GM19324 (cell line): ENCODE data around the gene MYL5.
"Not testable (repeated sequence)": the region's sequence is repeated elsewhere in the genome, so short reads cannot be mapped to it uniquely, and the experiment has no call there.

Source experiments
- ATAC-seq: cut with Tn5 transposase; IDR thresholded peaks from one replicate; pipeline ENCODE4 v1.9.1; 2021; ENCODE audit warnings: mild to moderate bottlenecking, moderate library complexity; ENCODE audit not compliant: unreplicated experiment, low FRiP score

Gene MYL5

DNA sequence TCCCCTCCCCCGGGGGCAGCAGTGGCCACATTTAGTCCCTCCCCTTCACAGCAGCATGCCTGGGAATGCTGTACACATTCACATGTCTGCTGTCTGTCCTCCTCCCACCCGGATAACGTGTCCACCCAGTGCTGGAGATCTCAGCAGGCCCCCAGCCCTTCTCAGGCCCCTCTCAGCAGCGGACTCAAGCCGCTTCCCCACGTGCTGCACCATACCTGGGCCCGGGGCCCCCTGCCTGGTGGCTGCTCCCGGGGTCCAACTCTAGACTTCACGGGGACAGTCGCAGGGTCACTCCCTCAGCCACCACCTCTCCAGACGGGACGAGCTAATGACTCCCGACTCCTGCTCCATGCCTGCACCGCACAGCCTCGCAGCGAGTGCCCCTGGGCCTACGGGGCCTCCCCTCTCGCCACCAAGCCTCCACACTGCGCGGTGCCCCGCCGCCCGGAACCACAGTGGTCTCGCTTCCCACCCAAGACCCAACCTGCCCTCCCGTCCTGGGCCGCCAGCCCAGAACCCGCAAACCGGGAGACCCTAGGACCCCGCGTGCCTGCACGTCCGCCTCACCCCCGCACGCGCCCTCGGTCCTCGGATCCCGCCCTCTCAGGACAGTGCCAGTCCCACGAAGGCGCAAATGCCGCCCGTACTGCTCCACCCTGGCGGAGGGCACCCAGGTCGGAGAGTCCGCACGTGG, 30.0 kb downstream of the MYL5 start:
- ATAC-seq = no peak

DNA sequence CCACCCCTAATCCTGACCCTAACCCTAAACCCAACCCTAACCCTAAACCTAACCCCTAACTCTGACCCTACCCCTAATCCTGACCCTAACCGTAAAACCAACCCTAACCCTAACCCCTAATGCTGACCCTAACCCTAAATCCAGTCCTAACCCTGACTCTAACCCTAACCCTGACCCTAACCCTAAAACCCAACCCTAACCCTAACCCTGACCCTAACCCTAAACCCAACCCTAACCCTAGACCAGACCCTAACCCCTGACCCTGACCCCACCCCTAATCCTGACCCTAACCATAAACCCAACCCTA, 30.6 kb downstream of the MYL5 start:
- ATAC-seq = no peak

DNA sequence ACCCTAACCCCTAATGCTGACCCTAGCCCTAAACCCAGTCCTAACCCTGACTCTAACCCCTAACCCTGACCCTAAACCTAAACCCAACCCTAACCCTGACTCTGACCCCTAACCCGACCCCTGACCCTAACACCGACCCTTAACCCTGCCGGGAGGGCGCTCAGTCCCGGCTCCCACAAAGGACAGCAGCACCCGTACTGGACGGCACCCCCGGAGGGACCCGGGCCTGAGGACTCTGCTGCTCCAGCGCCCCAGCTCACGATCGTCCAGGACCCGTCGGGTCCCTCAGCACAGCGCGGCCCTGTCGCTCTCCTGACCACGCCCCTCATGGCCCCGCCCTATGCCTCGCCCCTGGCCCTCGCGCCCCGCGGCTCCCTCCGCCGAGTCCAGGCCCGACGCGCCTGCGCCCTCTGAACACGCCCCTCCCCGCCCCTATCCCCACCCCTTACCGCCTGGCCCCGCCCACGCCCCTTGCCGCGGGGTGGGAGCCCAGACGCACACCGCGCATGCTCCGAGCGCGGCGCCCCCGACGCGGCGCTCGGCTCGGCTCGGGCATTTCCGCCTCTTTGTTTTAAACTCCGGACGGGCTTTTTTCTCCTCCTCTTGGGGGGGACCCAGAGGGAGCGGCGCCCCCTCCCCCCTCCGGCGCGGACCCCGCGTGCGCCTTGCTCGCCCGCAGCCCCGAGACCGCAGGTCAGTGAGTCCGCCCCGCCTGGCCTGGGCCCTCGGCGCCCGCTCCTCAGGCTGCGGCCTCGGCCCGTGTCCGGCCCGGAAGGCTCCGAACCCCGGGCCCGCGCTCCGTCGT, 31.1 kb downstream of the MYL5 start, which contains the start of gene PCGF3:
TSS of gene PCGF3 (plus strand) at position 555 of the 805 bp plus-strand sequence. CDS start 27,849 bp downstream, outside the sequence.
- peak; percentile 90 for ATAC-seq

DNA sequence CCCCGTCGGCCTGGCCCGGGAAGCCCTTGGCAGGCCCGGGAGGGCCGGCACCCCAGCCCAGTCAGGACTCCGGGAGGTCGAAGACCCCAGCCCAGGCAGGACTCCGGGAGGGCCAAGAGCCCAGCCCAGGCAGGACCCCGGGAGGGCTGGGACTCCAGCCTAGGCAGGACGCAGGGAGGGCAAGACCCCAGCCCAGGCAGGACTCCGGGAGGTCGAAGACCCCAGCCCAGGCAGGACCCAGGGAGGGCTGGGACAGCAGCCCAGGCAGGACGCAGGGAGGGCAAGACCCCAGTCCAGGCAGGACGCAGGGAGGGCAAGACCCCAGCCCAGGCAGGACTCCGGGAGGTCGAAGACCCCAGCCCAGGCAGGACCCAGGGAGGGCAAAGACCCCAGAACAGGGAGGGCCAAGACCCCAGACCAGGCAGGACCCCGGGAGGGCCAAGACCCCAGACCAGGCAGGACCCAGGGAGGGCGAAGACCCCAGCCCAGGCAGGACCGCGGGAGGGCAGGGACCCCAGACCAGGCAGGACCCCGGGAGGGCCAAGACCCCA, 31.8 kb downstream of the MYL5 start:
- not testable (repeated sequence) for ATAC-seq

DNA sequence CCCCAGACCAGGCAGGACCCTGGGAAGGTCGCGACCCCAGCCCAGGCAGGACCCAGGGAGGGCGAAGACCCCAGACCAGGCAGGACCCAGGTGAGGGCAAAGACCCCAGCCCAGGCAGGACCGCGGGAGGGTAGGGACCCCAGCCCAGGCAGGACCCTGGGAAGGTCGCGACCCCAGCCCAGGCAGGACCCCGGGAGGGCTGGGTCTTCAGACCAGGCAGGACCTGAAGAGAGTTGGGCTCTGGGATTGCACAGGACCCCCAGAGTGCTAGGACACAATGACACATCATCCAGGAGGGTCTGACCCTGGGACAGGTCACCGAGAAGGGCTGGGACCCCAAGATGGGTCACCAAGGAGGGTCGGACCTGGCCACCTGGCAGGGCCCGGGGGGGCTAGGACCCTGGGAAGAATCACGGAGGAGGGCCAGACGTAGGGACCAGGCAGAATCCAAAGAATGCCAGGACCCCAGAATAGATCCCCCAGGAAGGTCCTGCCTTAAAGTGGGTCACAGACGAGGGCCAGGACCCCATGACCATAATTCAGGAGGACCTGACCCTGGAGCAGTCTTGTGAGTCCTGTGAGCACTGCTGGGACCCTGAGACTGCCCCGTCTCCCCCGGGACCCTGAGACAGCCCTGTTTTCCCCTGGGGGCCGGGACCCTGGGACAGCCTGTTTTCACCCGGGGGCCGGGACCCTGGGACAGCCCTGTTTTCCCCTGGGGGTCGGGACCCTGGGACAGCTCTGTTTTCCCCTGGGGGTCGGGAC, 32.7 kb downstream of the MYL5 start:
- ATAC-seq = no peak

DNA sequence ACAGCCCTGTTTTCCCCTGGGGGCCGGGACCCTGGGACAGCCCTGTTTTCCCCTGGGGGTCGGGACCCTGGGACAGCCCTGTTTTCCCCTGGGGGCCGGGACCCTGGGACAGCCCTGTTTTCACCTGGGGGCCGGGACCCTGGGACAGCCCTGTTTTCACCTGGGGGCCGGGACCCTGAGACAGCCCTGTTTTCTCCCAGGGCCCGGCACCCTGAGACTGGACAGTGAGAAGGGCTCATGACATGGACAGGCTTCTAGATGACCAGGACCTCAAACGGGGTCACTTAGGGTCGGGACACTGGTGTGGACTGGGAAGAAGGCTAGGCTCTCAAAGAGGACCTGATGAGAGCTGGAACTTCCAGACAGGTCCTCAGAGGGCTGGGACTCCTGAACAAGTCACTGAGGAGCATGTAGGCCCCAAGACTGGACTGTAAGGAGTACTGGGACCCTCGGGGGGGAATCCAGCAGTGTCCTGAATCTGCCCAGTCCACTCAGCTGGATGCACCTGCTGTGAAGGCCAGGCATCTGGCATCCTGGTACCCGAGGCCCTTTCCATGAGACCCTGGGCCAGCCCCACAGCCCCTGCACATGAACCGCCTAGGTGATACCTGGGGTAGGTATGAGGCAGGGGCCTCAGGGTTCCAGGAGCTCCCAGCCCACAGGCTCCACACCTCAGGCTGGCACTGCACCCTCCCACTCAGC, 33.7 kb downstream of the MYL5 start:
- ATAC-seq = no peak

DNA sequence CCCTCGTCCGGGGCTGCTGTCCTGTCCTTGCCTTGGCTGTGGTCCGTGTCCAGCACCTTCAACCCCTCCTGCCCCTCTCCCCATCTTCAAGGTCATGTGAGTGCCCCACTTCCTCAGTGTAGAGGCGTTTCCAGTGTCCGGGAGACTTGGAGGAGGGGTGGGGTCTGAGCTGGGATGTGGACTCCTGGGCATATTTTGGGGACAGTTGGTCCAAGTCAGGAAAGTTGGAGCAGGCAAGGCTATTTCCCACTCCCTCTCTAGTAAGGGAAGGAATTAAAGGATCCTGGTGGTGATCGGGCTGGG, 34.2 kb downstream of the MYL5 start:
- no peak for ATAC-seq

DNA sequence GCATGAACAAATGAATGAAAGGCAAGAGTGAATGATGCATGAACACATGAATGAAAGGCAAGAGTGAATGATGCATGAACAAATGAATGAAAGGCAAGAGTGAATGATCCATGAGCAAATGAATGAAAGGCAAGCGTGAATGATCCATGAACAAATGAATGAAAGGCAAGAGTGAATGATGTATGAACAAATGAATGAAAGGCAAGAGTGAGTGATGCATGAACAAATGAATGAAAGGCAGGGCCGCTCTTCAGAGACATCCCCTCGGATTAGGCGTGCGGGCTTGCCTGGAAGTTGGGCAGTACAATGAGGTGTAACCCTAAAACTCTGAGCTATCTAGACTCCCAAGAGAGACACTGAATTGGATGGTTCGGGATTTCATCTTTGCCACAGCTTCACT, 35.0 kb downstream of the MYL5 start:
- ATAC-seq = no peak

DNA sequence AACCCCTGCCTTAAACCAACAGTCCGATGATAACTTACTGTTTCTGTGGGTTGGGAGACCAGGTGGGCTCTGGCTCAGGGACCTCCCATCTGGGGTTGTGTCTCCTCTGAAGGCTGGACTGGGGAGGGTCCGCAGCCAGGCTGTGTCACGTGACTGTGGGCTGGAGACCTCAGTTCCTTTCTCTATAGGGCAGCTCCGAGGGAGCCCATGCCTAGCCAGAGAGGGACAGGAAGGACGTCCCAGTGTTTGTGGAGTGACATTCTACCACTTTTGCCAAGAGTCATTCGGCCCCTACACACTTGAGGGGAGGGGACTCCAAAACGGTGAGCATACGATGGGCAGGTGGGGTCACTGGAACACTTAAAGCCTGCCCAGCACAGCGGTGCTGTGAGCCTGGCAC, 35.8 kb downstream of the MYL5 start:
- ATAC-seq = no peak

DNA sequence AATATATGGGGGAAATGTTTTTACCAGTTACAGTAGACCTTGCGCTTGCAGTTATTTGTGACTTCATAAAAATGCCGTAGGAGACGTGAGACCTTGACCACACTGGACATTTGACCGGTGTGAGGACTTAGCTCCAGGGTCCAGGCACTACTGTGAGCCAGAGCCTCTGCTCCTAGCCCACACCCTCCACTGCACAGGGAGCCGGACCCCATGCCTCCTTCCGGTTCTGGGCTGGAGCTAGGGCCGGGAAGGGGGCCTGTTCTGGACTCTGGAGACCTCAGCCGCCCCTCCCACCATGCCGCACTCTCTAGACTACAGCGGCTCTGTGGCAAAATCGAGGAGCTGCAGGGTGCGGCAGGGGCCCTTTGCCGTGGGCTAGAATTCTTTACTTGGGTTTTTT, 36.6 kb downstream of the MYL5 start:
- ATAC-seq = no peak

DNA sequence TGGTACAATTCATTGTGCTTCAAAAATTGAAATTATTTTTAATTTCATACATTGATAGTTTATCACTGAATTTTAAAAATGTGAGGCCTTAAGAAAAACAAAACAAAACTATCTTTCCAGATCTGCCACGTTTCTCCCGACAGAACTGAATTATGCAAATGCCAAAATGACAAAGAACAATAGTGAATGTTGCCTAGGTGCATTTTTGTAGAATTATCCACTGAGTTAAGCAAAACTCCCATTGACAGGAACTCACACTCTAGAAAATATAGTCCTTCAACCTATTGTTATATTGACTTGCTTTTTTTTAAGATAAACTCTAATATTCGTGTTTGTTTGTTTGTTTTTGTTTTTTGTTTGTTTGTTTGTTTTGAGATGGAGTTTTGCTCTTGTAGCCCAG, 37.8 kb downstream of the MYL5 start:
- no peak for ATAC-seq

DNA sequence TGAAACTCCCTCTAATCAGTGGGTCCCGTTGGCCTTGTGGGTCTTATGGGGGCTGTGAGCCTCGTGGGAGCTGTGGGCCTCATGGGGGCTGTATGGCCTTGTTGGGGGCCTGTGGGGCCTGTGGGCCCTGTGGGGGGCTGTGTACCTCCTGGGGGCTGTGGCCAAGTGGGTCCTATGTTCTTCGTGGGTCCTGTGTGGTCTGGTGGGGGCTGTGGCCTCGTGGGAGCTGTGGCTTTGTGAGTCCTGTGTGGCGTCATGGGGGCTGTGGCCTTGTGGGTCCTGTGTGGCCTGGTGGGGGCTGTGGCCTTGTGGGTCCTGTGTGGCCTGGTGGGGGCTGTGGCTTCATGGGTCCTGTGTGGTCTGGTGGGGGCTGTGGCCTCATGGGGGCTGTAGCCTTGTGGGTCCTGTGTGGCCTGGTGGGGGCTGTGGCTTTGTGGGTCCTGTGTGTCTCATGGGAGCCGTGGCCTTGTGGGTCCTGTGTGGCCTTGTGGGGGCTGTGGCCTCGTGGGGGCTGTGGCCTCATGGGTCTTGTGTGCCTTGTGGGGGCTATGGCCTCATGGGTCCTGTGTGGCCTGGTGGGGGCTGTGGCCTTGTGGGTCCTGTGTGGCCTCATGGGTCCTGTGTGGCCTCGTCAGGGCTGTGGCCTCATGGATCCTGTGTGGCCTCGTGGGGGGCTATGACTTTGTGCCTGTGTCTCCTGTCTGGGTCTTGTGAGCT, 38.7 kb downstream of the MYL5 start:
- no peak for ATAC-seq

DNA sequence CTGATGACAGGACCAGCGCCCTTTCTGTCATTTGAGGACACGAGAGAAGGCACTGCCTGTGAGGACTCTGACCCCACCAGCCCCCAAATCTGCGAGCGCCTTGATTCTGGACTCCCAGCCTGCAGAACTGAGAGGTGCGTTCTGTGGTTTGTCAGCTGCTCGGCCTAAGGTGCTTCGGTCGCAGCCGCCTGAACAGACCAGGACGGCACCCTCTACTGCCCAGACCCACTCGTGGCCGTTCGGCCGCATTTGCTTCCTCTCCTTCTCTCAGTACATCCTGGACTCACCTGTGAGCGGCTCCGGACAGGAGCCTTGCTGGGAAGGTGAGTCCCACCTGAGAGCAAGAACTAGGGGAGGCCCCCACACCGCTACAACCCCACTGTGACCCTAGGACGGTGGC, 39.7 kb downstream of the MYL5 start:
- ATAC-seq = no peak

DNA sequence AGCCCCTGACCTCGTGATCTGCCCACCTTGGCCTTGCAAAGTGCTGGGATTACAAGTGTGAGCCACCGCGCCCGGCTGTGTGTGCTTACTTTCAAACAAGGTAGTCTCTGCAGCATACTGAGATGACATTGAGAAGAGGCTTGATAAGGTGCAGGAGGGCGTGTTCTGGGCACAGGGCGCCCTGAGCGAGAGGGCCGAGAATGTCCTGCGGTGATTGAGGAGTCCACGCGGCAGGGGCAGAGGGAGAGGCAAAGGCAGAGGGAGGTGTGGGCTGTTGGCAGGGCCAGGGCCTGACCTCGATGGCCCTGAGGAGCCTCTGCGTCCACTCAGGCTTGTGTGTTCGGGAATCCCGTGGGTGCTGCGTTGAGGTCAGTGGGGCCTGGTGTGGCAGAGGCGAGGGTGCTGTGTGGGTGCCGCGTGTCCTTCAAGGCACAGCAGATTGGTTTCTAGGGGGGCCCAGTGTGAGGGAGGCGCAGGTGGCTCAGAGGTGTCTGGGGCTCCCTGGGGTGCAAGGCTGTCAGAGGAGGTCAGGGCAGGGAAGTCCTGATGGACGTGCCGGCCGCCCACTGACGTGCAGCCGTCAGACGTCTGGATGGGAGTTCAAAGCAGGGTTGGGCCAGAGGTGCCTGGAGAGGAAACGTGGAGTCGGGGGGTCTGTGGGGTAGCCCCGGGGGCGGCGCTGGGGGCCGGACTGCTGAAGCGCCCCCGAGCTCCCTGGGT, 43.4 kb downstream of the MYL5 start:
- no peak for ATAC-seq

DNA sequence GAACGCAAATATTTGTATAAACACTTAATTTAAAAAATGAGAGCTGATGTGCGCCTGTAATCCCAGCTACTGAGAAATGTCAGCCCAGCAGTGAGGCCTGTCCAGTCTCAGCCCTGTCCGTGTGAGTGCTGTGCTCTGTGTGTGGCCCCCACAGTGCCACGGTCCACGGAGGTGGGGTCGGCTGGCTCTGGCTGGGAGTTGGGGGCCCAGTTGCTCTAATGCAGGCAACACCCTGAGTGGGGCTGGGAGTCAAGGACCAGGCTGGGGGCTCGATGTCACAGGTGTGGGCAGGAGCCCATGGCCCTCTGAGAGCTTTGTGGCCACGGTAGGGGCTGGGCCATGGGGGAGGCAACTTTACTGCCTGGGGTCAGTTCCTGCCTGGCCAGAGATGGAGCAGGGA, 44.1 kb downstream of the MYL5 start:
- ATAC-seq = no peak

DNA sequence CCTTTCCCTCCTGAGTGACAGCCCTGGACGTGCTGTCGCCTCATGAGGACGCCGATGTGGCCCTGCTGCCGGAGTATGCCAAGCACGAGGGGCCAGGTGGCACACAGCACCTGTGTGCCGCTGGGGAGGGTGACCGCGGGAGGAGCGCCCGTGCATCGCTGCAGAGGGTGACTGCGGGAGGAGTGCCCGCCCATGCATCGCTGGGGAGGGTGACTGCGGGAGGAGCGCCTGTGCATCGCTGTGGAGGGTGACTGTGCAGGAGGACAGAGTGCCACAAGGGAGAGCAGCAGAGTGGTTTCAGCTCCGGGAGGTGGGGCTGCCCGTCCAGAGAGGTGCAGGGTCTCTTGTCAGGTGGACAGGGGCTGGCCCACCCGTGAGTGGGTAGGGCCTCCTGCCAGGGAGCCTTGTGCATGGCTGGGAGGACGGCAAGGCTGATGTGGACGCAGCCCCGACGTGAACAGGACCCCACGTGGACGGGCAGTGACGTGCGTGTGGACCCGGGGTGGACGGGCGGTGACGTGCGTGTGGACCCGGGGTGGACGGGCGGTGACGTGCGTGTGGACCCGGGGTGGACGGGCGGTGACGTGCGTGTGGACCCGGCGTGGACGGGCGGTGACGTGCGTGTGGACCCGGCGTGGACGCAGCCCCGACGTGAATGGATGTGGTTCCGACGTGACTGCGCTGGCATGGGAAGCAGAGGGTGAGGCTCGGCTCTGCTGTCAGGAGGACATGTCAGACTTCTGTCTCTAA, 45.9 kb downstream of the MYL5 start:
- ATAC-seq = no peak

DNA sequence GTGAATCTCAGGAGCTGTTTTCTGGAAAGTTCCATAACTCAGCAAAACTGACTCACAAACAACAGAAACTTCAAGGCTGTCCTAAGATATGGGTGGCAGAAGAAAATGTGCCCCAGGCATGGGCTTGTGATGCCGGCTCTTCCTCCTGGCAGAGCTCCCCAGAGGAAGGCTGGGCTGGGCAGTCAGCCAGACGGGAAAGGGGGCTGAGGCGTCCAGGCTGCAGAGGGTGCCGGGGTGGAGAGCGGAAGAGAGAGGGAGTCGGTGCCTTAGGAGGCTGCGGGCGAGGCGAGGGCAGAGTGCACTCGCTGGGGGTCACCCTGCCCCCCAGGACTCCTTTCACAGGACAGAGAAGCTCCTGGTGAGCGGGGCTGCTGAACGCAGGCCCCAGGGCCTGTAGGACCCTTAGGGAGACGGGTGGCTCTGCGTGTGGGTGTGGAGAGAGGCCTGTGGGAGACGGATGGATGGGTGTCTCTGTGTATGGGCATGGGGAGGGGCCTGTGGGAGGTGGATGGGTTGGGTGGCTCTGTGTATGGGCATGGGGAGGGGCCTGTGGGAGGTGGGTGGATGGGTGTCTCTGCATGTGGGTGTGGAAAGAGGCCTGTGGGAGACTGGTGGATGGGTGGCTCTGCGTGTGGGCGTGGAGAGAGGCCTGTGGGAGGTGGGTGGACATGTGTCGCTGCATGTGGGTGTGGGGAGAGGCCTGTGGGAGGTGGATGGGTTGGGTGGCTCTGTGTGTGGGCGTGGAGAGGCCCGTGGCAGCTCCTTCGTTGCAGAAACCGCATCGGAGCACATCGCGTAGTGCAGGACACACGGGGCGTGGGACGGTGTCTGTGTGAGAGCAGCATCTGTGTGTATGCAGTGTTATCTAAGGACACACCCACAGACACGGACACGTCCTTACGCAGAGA, 47.2 kb downstream of the MYL5 start:
- ATAC-seq = no peak
